ENCODE measurements around the gene SHC1.

The SHC1 gene

DNA sequence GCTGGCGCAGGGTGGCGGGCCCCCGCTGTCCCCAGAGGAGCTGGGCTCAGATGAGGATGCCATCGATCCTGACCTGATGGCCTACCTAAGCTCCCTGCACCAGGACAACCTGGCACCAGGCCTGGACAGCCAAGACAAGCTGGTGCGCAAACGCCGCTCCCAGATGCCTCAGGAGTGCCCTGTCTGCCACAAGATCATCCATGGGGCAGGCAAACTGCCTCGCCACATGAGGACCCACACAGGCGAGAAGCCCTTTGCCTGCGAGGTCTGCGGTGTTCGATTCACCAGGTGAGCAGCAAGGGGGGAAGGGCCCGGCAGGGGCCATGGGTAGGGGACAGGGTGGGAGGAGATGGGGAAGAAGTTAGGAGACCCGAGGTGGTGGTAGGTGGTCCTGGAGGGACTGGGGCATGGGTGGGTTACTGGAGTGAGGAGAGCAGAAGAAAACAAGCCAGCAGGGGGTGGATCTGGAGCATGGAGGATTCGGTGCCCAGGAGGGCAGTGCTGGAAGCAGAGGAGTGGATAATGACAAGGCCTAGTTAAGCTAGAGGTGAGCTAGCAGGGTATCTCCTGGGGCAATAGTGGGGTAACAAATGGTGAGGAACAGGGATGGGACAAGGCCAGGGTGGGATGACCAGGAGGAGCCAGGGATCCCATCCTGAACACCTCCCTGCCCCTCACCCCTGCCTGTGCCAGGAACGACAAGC is 45.1 kb upstream of the SHC1 start:
- TF ChIP-seq CTCF (IDR thresholded peaks at IDR 0.05): no peak

GRCh38 chr1:155014709-155015508 is 44.4 kb upstream of the SHC1 start:
- TF ChIP-seq CTCF (IDR thresholded peaks at IDR 0.05): no peak

- TF ChIP-seq CTCF (IDR thresholded peaks at IDR 0.05): no peak
These were observed 43.1 kb upstream of the SHC1 start for GRCh38 chr1:155013632-155014031.

GRCh38 chr1:155012776-155013602 is 42.4 kb upstream of the SHC1 start:
- no peak for TF ChIP-seq CTCF (IDR thresholded peaks at IDR 0.05)

DNA sequence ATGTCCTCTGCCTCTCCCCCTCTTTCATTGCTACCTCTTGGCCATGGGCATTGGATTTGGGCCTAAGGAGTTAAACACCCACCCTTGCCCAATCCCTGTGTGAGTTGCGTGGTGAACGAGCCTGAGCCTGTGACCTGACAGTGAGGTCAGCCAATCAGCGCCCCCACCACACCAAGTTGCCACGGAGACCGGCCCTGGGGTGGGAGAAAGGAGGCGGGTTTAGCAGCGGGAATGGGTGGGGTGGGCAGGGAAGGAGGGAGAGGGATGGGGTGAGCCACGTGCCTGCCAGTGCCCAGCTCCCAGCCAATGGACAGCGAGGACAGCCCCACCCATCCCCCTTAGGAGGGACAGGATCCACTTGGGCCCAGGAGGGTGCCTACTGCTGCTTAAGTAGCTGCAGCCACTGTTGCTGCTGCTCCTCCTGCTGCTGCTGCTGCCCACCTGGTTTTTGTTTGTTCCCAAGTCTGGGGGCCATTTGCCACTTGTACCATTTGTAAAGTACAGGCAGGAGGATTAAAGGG is 41.5 kb upstream of the SHC1 start:
- TF ChIP-seq CTCF (IDR thresholded peaks at IDR 0.05): no peak

- no peak for TF ChIP-seq CTCF (IDR thresholded peaks at IDR 0.05)
These were observed 41.0 kb upstream of the SHC1 start for GRCh38 chr1:155011437-155012025.

GRCh38 chr1:155011004-155011416 is 40.5 kb upstream of the SHC1 start:
- TF ChIP-seq CTCF (IDR thresholded peaks at IDR 0.05): no peak

Data from LNCAP (cell line).